ENCODE results near the gene SLC22A16.

Gene SLC22A16

DNA sequence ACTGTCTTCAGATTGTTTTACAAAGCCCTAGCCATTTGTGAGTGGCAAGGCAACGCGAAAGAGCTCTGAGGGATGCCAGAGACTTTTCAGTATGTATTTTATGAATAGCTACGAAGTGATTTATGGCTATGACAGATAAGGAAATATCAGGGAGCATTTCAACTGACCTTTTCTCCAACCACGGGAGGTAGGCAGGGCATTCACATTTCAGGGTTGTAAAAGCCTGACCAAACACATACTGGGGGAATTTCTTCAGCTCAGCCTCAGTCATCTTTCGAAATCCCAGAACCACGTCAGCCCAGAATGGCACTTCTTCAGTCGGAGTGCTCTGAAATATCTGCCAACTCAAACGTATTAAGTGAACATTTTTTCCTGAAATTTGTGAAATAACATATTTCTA lies 71.8 kb downstream of the SLC22A16 start:
- no peak for DNase-seq (ENCODE audit: low read depth in 2 of 2)

DNA sequence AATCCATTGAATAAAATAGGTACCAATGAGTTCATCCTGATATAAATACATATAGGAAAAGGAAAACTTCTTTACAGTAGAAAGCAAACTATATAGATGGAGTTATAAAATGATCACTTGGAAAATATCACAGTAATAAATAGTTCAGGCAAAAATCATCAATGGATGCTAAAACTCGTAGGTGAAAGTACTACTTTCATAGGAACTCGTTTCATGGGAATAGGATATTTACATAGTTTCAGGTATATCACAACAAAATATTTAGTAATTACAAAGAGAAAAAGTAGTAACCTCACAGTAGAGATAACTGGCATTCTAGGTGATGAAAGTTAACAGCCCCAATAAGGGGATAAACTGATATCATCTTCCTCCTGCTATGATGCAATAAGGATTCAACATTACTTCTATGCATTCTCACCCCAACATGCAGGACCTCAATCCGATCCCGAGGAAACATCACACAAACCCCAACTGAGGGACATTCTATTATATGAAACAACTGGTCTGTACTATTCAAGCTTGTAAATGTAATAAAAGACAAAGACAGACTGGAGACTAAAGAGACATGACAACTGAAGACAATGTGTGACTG lies 74.7 kb downstream of the SLC22A16 start:
- no peak for DNase-seq (ENCODE audit: low read depth in 2 of 2)

DNA sequence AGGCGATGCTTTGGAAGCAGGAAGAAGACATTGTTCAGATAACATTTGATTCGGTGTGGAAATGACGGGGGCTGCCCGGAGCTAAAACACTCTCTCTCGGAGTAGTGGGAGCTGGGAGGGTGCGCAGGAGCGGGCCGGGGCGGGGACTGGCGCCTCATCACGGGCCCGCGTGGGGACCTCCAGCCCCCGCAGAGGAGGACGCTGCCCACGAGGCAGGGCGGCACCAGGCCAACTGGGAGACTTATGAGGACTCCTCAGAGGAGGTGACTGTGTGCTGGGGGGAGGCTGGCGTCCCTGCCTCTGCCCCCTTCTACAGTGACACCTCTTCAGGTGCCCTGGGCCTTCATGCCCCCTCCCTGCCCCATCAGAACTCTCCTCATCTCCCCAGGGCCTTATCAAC lies 76.2 kb downstream of the SLC22A16 start:
- DNase-seq (ENCODE audit: low read depth in 2 of 2): no peak

GRCh38 chr6:110399219-110400071 lies 77.0 kb downstream of the SLC22A16 start:
- DNase-seq (ENCODE audit: low read depth in 2 of 2): no peak

- no peak for DNase-seq (ENCODE audit: low read depth in 2 of 2)
Observed at GRCh38 chr6:110398778-110399177, 77.6 kb downstream of the SLC22A16 start.

- no peak for DNase-seq (ENCODE audit: low read depth in 2 of 2)
Observed at GRCh38 chr6:110395221-110395620, 81.2 kb downstream of the SLC22A16 start.

DNA sequence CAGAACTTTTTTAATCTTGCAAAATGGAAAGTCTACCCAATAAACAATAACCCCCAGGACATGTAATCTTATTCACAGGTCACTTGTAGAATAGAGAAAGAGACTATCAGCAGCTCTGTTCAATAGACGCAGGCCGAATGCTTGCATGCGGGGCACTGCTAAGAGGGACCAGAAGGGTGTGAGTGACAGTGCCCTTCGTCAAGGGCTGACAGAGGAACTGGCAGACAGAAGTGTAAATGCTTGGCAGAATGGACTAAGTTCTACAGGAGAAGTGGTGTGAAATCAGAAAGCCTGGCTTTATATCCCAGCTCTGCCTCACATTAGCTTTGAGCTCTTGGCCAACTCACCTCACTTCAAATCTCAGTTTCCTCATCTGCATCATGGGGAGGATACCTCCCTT lies 82.0 kb downstream of the SLC22A16 start:
- DNase-seq (ENCODE audit: low read depth in 2 of 2): no peak

GRCh38 chr6:110392727-110393126 lies 83.7 kb downstream of the SLC22A16 start:
- no peak for DNase-seq (ENCODE audit: low read depth in 2 of 2)

- no peak for DNase-seq (ENCODE audit: low read depth in 2 of 2)
Observed at GRCh38 chr6:110390404-110390803, 86.0 kb downstream of the SLC22A16 start.

DNA sequence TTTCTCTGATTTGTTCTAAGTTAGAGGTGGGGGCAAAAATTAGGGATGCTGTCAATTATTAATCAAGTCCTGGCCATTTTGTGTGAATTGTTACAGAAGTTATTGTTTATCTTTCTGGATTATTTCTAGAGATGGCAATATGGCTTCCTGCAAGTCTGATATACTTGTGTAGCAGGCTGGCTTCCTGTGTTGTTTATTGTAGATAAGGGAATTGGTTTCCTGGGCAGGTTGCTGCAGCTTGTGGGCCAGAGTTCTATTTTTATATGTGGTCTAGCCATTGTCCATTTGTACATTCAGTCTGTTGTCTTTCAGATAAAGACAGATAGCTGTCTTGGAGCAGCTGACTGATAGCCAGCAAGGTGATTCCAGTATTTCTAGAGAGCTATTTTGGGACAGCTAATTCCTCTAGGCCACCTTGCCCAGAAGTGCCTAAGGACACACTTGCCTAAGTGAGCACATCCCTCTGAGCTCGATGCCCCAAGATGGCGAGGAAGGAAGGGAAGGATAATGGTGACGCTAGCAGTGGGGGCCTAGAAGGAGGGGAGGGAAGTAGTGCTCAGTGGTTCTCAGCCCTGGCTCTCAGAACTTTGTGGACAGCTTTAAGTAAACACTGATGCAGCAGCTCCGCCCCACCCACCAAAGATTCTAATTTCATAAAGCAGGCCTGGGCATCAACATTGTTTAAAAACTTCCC lies 86.6 kb downstream of the SLC22A16 start:
- no peak for DNase-seq (ENCODE audit: low read depth in 2 of 2)

DNA sequence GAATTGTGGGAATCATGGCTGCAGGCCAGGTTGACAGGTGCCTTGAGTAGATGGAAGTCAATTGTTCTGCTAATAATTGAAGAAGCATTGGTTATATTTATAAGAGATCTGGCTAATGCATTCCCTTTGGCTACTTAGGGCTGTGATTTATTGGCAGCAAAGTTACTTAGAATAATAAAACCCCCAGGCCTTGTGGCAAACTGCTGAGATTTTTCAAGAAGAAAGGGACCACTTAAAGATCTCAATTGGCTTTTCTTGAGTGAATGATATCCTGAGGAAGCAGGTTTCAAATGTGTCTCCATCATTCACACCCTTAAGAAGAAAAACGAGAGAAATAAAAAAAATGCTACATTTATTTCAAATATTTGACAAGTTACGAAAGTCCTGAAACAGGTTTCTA lies 88.4 kb downstream of the SLC22A16 start:
- no peak for DNase-seq (ENCODE audit: low read depth in 2 of 2)

DNA sequence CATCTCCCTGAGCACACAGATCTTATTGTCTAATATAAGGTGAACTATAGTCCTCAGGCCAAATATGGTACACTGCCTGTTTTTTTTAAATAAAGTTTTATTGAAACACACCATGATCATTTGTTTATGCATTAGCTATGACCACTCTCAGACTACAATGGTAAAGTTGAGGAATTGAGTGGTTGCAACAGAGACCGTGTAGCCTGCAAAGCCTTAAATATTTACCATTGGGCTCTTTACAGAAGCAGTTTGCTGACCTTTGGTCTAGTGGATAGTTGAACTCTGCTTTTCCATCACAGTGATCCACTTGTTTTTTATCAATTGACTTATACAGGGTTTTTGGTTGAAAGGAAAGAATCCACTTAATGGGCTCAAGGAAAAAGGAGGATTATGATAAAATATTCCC lies 91.0 kb downstream of the SLC22A16 start:
- DNase-seq (ENCODE audit: low read depth in 2 of 2): no peak

- DNase-seq (ENCODE audit: low read depth in 2 of 2): no peak
Observed at GRCh38 chr6:110378552-110378951, 97.9 kb downstream of the SLC22A16 start.
